Measurements from ENCODE around the gene BGLAP. TPM values are rescaled to one million over a fixed set of nuclear protein-coding genes. Genes with fewer than 3 reads are reported as not detected.

BGLAP gene
- total and polyA plus RNA-seq, 7 experiments from 2014 or later, result 0.33 to 7.4 (median 4.7) TPM; not detected in 1

DNA sequence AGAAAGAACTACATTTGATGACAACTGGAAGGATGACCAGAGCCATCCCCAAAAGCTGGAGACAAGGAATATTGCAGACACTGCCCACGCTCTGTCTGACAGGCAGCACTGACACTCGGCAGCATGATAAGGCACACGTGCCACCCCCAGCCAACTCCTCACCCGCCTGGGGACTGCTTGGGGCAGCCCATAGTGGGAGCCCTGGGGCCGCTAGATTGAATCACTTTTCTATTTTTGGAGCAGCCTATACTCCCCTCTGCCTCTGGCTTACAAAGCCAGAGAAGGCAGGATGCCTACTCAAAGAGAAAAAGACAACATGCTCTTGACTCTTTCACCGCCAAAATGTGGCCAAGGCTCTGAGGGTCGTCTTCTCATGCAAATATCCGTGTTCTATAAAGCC, 39.3 kb downstream of the BGLAP start:
- POLR2A ChIA-PET, result interaction anchor here (1.1 to 3.8 kb wide), 7 partner anchors 10 to 591 kb away, joined by 3 to 28 read pairs (median 5); partner anchors contain the start of genes CCT3, GON4L, PMF1 and TSACC
- Histone ChIP-seq H3K4me1 (ENCODE audit: control insufficient read depth in 2 of 2, insufficient read depth in 2 of 2, low read length in 2 of 2) (peaks cover 15 to 22% of the 10 kb centered on the region in 2 donors), H3K36me3 (ENCODE audit: control insufficient read depth in 2 of 3, insufficient read depth in 3 of 3, low read length in 3 of 3) (peaks cover 10 to 33% (median 21%) of the 10 kb centered on the region in 3 experiments), H3K27ac (ENCODE audit: low read depth, low read length) (peak overlapping the region; percentile 89), H3K9me3 (ENCODE audit: control insufficient read depth in 2 of 3, low read length in 3 of 3) (no peaks in the 10 kb centered on the region), H3K27me3 (ENCODE audit: control insufficient read depth in 2 of 2, insufficient read depth in 2 of 2, low read length in 2 of 2) (no peaks in the 10 kb centered on the region), H3K4me3 (ENCODE audit: low read length) (peak overlapping the region; percentile 93)
- H3K9me3 Mint-ChIP-seq, result no peaks in the 10 kb centered on the region
- peak overlapping the region; percentile 85 to 99 (median 94) for H3K4me3 Mint-ChIP-seq
- ATAC-seq (no peak), DNase-seq (peak in 4 of 9 donors; percentile 12 to 47 (median 30))
- H3K36me3 Mint-ChIP-seq, result peaks cover 8 to 28% (median 14%) of the 10 kb centered on the region in 5 donors
- peak overlapping the region in 8 of 9 donors; percentile 61 to 95 (median 92) for H3K27ac Mint-ChIP-seq
- H3K4me1 Mint-ChIP-seq, result peaks cover 29 to 51% (median 40%) of the 10 kb centered on the region in 7 donors
- CTCF ChIA-PET, result interaction anchor here (0.5 to 1.4 kb wide), 3 partner anchors 13 to 57 kb away, joined by 3 read pairs; partner anchors contain the start of genes CCT3 and TSACC
- intact Hi-C loops (cut with micrococcal nuclease), result no loop called here
- H3K27me3 Mint-ChIP-seq, result peaks cover 0 to 3% (median 0%) of the 10 kb centered on the region in 5 donors

GRCh38 chr1:156281693-156282478, 39.9 kb downstream of the BGLAP start:
- ChIA-PET POLR2A (interaction anchor here (0.5 to 3.8 kb wide), 17 partner anchors 11 to 673 kb away, joined by 3 to 28 read pairs (median 3); partner anchors contain the start of genes CCT3, GLMP, GON4L and MEF2D), CTCF (interaction anchor here (0.5 to 1.4 kb wide), 2 partner anchors 12 to 56 kb away, joined by 3 read pairs; partner anchors contain the start of genes CCT3 and TSACC)
- no peaks in the 10 kb centered on the region for H3K9me3 ChIP-seq (ENCODE audit: control insufficient read depth in 2 of 3, low read length in 3 of 3)
- H3K4me1 Mint-ChIP-seq, result peaks cover 29 to 51% (median 40%) of the 10 kb centered on the region in 7 donors
- H3K27me3 ChIP-seq (ENCODE audit: control insufficient read depth in 2 of 2, insufficient read depth in 2 of 2, low read length in 2 of 2), result no peaks in the 10 kb centered on the region
- H3K36me3 Mint-ChIP-seq, result peaks cover 6 to 24% (median 11%) of the 10 kb centered on the region in 5 donors
- ATAC-seq, result no peak
- intact Hi-C loops (cut with micrococcal nuclease), result loop anchor here (1.0 to 2.0 kb wide), 12 partner anchors 13 to 485 kb away; partner anchors contain the start of genes GLMP (in 2 of the 2), LAMTOR2 (in 2 of the 2), PRCC (in 2 of the 2) and SLC25A44 (in 2 of the 2)
- no peaks in the 10 kb centered on the region for H3K9me3 Mint-ChIP-seq
- peaks cover 7 to 27% (median 15%) of the 10 kb centered on the region in 3 experiments for H3K36me3 ChIP-seq (ENCODE audit: control insufficient read depth in 2 of 3, insufficient read depth in 3 of 3, low read length in 3 of 3)
- peak in 1 of 9 donors; percentile 42 for DNase-seq
- peak overlapping the region; percentile 85 to 99 (median 94) for H3K4me3 Mint-ChIP-seq
- H3K27ac ChIP-seq (ENCODE audit: low read depth, low read length), result peak overlapping the region; percentile 89
- peak overlapping the region; percentile 93 for H3K4me3 ChIP-seq (ENCODE audit: low read length)
- H3K4me1 ChIP-seq (ENCODE audit: control insufficient read depth in 2 of 2, insufficient read depth in 2 of 2, low read length in 2 of 2), result peaks cover 15 to 22% of the 10 kb centered on the region in 2 donors
- peak overlapping the region; percentile 89 to 98 (median 94) for H3K27ac Mint-ChIP-seq
- peaks cover 0 to 3% (median 0%) of the 10 kb centered on the region in 5 donors for H3K27me3 Mint-ChIP-seq

DNA sequence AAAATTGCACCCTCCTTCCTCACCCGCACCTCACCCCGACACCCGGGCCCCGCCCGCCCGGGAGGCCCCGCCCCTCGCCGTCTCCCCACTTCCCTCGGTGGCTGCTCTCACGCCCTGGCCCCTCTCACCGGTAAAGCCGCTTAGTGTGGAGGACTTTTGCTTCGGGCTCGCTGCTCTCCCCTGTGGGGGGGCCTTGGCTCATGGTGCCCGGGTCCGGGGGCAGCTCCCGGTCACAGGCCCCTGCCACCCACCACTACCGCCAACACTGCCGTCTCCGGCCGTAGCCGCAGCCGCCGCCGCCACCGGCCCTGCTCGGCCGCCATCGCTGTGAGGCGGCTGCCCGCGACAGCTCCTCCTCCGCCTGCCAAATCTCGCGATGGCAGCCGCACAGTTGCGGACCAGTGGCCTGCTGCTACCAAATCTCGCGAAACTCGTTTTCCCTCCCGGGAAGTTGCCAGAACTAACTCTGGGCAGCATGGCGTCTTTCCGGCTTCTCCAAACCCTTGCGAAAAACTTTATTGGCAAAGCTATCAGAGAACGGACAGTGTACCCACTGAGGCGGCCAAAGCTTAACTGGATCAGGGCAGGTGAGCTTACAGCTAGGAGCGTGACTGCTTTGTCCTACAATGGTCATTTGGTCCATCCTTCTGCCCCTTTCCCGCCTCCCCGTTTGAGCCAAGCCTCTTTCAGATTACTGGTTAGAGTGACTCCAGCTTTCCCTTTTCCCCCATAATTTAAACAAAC, 40.7 kb downstream of the BGLAP start, which contains the start of gene SMG5:
SMG5 (minus strand) TSS at position 347 of the 744 bp plus-strand sequence; CDS start at position 202, 145 bp downstream.
- peaks cover 15 to 22% of the 10 kb centered on the region in 2 donors for H3K4me1 ChIP-seq (ENCODE audit: control insufficient read depth in 2 of 2, insufficient read depth in 2 of 2, low read length in 2 of 2)
- H3K4me3 ChIP-seq (ENCODE audit: low read length), result peak within 1 kb of the TSS; percentile 93
- Mint-ChIP-seq H3K27ac (peak within 1 kb of the TSS; percentile 89 to 98 (median 95)), H3K36me3 (peaks cover 0 to 18% (median 8%) of the 10 kb centered on the region in 5 donors), H3K4me1 (peaks cover 29 to 51% (median 39%) of the 10 kb centered on the region in 7 donors), H3K27me3 (peaks cover 0 to 3% (median 0%) of the 10 kb centered on the region in 5 donors), H3K4me3 (peak within 1 kb of the TSS; percentile 85 to 99 (median 94)), H3K9me3 (no peaks in the 10 kb centered on the region)
- peaks cover 5 to 19% (median 11%) of the 10 kb centered on the region in 3 experiments for H3K36me3 ChIP-seq (ENCODE audit: control insufficient read depth in 2 of 3, insufficient read depth in 3 of 3, low read length in 3 of 3)
- H3K9me3 ChIP-seq (ENCODE audit: control insufficient read depth in 2 of 3, low read length in 3 of 3), result no peaks in the 10 kb centered on the region
- intact Hi-C loops (cut with micrococcal nuclease), result loop anchor here (1.0 to 2.0 kb wide), 12 partner anchors 13 to 485 kb away; partner anchors contain the start of genes GLMP (in 2 of the 2), KHDC4 (in 2 of the 2), LAMTOR2 (in 2 of the 2) and PRCC (in 2 of the 2)
- DNase-seq (peak; percentile 89 to 98 (median 96)), ATAC-seq (peak; percentile 95)
- CTCF ChIA-PET, result interaction anchor here (0.6 to 1.4 kb wide), 3 partner anchors 37 to 103 kb away, joined by 3 to 5 read pairs (median 3); partner anchors contain the start of genes CCT3 and TSACC
- H3K27me3 ChIP-seq (ENCODE audit: control insufficient read depth in 2 of 2, insufficient read depth in 2 of 2, low read length in 2 of 2), result no peaks in the 10 kb centered on the region
- peak within 1 kb of the TSS; percentile 89 for H3K27ac ChIP-seq (ENCODE audit: low read depth, low read length)
- POLR2A ChIA-PET, result interaction anchor here (0.6 to 3.8 kb wide), 19 partner anchors 9 to 600 kb away, joined by 3 to 28 read pairs (median 3); partner anchors contain the start of genes CCT3, GLMP, MEF2D and PMF1

DNA sequence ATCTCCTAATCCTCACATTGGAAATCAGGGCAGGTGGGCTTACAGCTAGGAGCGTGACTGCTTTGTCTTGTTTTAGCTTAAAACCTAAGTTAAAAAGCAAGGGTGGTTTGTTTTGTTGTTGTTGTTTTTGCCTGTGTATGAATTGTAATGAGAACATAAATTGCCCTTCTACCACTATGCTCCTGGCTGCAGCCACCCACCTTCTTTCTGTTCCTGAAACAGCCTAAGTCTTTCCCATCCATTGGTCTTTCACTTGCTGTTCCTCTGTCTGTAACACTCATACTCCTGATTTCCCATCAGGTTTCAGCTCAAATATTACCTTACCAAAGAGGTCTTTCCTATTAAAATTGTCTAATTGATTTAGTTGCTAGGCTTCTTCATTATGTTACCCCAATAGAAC, 41.5 kb downstream of the BGLAP start:
- DNase-seq, result no peak
- intact Hi-C loops (cut with micrococcal nuclease), result loop anchor here (1.0 to 2.0 kb wide), 4 partner anchors 53 to 483 kb away; partner anchors contain the start of genes KHDC4 (in 1 of the 2) and PRCC (in 1 of the 2)
- peaks cover 15 to 22% of the 10 kb centered on the region in 2 donors for H3K4me1 ChIP-seq (ENCODE audit: control insufficient read depth in 2 of 2, insufficient read depth in 2 of 2, low read length in 2 of 2)

DNA sequence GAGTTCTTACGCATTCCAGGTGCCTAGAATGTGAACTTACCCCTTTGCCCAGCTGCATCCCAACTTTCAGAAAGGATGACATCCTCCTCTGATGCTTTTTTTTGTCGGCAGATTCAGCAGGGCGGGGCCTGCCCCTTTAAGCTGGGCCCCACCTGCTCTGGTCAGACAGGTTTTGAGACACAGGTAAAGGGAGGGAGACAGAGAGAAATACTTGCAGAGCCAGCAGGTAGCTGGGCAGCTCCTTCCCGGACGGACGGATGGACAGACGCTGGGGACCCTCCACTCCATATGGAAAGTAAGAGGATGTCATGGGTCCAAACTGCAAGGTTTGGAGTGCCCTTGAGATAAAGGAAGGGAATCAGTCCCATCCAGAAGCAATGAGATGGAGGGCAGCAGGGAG, 42.1 kb downstream of the BGLAP start, which contains the start of gene TMEM79:
TMEM79 (plus strand) TSS at position 214 of the 400 bp plus-strand sequence. CDS start 902 bp downstream, outside the sequence.
- peaks cover 29 to 51% (median 35%) of the 10 kb centered on the region in 7 donors for H3K4me1 Mint-ChIP-seq
- POLR2A ChIA-PET, result interaction anchor here (1.6 to 3.4 kb wide), 4 partner anchors 8 to 217 kb away, joined by 3 to 26 read pairs (median 6); partner anchors contain the start of genes GLMP, MEF2D and SLC25A44
- intact Hi-C loops (cut with micrococcal nuclease), result no loop called here

More for the DNA sequence above, 41.5 kb downstream of the BGLAP start:
- no peaks in the 10 kb centered on the region for H3K9me3 Mint-ChIP-seq
- Histone ChIP-seq H3K27me3 (ENCODE audit: control insufficient read depth in 2 of 2, insufficient read depth in 2 of 2, low read length in 2 of 2) (no peaks in the 10 kb centered on the region), H3K36me3 (ENCODE audit: control insufficient read depth in 2 of 3, insufficient read depth in 3 of 3, low read length in 3 of 3) (peaks cover 2 to 11% (median 5%) of the 10 kb centered on the region in 3 experiments), H3K4me3 (ENCODE audit: low read length) (peak overlapping the region; percentile 93), H3K27ac (ENCODE audit: low read depth, low read length) (peak overlapping the region; percentile 89), H3K9me3 (ENCODE audit: control insufficient read depth in 2 of 3, low read length in 3 of 3) (no peaks in the 10 kb centered on the region)
- peak overlapping the region; percentile 27 to 96 (median 92) for H3K27ac Mint-ChIP-seq
- H3K36me3 Mint-ChIP-seq, result peaks cover 0 to 9% (median 2%) of the 10 kb centered on the region in 5 donors
- POLR2A ChIA-PET, result interaction anchor here (0.6 to 3.8 kb wide), 10 partner anchors 8 to 218 kb away, joined by 3 to 28 read pairs (median 4); partner anchors contain the start of genes GLMP, MEF2D, PMF1 and SLC25A44
- peaks cover 0 to 3% (median 0%) of the 10 kb centered on the region in 5 donors for H3K27me3 Mint-ChIP-seq
- no peak for ATAC-seq
- CTCF ChIA-PET, result interaction anchor here (0.6 to 1.6 kb wide), 4 partner anchors 12 to 102 kb away, joined by 3 to 5 read pairs (median 3); partner anchors contain the start of gene GLMP
- H3K4me1 Mint-ChIP-seq, result peaks cover 29 to 51% (median 35%) of the 10 kb centered on the region in 7 donors
- peak overlapping the region; percentile 85 to 99 (median 94) for H3K4me3 Mint-ChIP-seq

More for the DNA sequence above, 42.1 kb downstream of the BGLAP start, which contains the start of gene TMEM79:
- peak within 1 kb of the TSS; percentile 85 to 99 (median 94) for H3K4me3 Mint-ChIP-seq
- DNase-seq (no peak), ATAC-seq (no peak)
- Histone ChIP-seq H3K9me3 (ENCODE audit: control insufficient read depth in 2 of 3, low read length in 3 of 3) (no peaks in the 10 kb centered on the region), H3K4me3 (ENCODE audit: low read length) (peak within 1 kb of the TSS; percentile 93), H3K36me3 (ENCODE audit: control insufficient read depth in 2 of 3, insufficient read depth in 3 of 3, low read length in 3 of 3) (peaks cover 0 to 8% (median 5%) of the 10 kb centered on the region in 3 experiments), H3K4me1 (ENCODE audit: control insufficient read depth in 2 of 2, insufficient read depth in 2 of 2, low read length in 2 of 2) (peaks cover 15 to 22% of the 10 kb centered on the region in 2 donors), H3K27me3 (ENCODE audit: control insufficient read depth in 2 of 2, insufficient read depth in 2 of 2, low read length in 2 of 2) (no peaks in the 10 kb centered on the region), H3K27ac (ENCODE audit: low read depth, low read length) (peak within 1 kb of the TSS; percentile 89)
- no peaks in the 10 kb centered on the region for H3K9me3 Mint-ChIP-seq
- peak within 1 kb of the TSS; percentile 89 to 98 (median 95) for H3K27ac Mint-ChIP-seq
- H3K27me3 Mint-ChIP-seq, result peaks cover 0 to 3% (median 0%) of the 10 kb centered on the region in 5 donors
- peaks cover 0 to 10% (median 0%) of the 10 kb centered on the region in 5 donors for H3K36me3 Mint-ChIP-seq
- CTCF ChIA-PET, result interaction anchor here (1.6 kb wide), 1 partner anchor 11 kb away, joined by 3 read pairs; the partner anchor contains the start of gene GLMP
